Hepatocyte (in vitro differentiated cells): ENCODE results near the gene KRTAP5-2.

Source experiments
- CTCF ChIP-seq: fragments of 200-600 bp; sonication (generic); IDR thresholded peaks from 2 replicates; pipeline ENCODE4 v1.5.1; 2016; ENCODE audit warnings: antibody characterized with exemption, mild to moderate bottlenecking; ENCODE audit not compliant: poor library complexity
- EZH2 ChIP-seq: fragments of 200-600 bp; sonication (generic); IDR thresholded peaks from 2 replicates; pipeline ENCODE4 v1.6.1; 2016; ENCODE audit warnings: antibody characterized with exemption, mild to moderate bottlenecking, borderline replicate concordance
- EZH2phosphoT487 ChIP-seq: fragments of 200-600 bp; sonication (generic); IDR thresholded peaks from one replicate; pipeline ENCODE4 v1.6.1; 2018; ENCODE audit warnings: antibody characterized with exemption, mild to moderate bottlenecking, low read depth, moderate library complexity; ENCODE audit not compliant: unreplicated experiment, severe bottlenecking

GRCh38 chr11:1567052-1567720 lies 30.9 kb downstream of the KRTAP5-2 start:
- no peak for TF ChIP-seq EZH2
- TF ChIP-seq CTCF, result no peak
- TF ChIP-seq EZH2phosphoT487, result no peak
